Neural progenitor cell (in vitro differentiated cells): ENCODE measurements around the gene USP13. TPM values are rescaled to one million over a fixed set of nuclear protein-coding genes. Genes with fewer than 3 reads are reported as not detected.

ENCODE experiments used
- DNase-seq: peaks from one replicate; pipeline ENCODE4 v3.0.0-alpha.2; 2016; ENCODE audit warnings: low spot score
- H2AFZ ChIP-seq: fragments of 200-600 bp; sonication (generic); replicated peaks from 2 replicates; pipeline ENCODE4 v1.6.1; 2016; ENCODE audit warnings: antibody characterized with exemption
- H3F3A ChIP-seq: fragments of 200-600 bp; sonication (generic); 2 replicates; pipeline ENCODE4 v1.6.1; 2016; ENCODE audit warnings: antibody characterized with exemption, low read depth
- H3K27ac ChIP-seq: fragments of 200-600 bp; sonication (generic); 2 replicates; pipeline ENCODE4 v1.5.1; 2016; ENCODE audit warnings: mild to moderate bottlenecking
- H3K27me3 ChIP-seq: fragments of 200-600 bp; sonication (generic); 2 replicates; pipeline ENCODE4 v1.6.1; 2016; ENCODE audit warnings: mild to moderate bottlenecking, moderate library complexity
- H3K36me3 ChIP-seq: fragments of 200-600 bp; sonication (generic); 2 replicates; pipeline ENCODE4 v1.5.1; 2016
- H3K4me1 ChIP-seq: fragments of 200-600 bp; sonication (generic); 2 replicates; pipeline ENCODE4 v1.6.1; 2016; ENCODE audit warnings: mixed run types
- H3K4me2 ChIP-seq: fragments of 200-600 bp; sonication (generic); 2 replicates; pipeline ENCODE4 v1.6.1; 2016
- H3K4me3 ChIP-seq: fragments of 200-600 bp; sonication (generic); 2 replicates; pipeline ENCODE4 v1.5.1; 2016
- H3K79me2 ChIP-seq: fragments of 200-600 bp; sonication (generic); 2 replicates; pipeline ENCODE4 v1.6.1; 2016; ENCODE audit warnings: low read depth
- H3K9ac ChIP-seq: fragments of 200-600 bp; sonication (generic); 2 replicates; pipeline ENCODE4 v1.6.1; 2016
- H3K9me3 ChIP-seq: fragments of 200-600 bp; sonication (generic); 2 replicates; pipeline ENCODE4 v1.5.1; 2016; ENCODE audit warnings: low read depth
- H4K20me1 ChIP-seq: fragments of 200-600 bp; sonication (generic); 2 replicates; pipeline ENCODE4 v1.6.1; 2016; ENCODE audit warnings: low read depth
- H3K27ac Mint-ChIP-seq: 3 replicates; pipeline ENCODE4 v1.8.0; 2021; ENCODE audit warnings: mixed read lengths
- H3K27me3 Mint-ChIP-seq: 2 replicates; pipeline ENCODE4 v1.8.0; 2022; ENCODE audit warnings: low read depth, mild to moderate bottlenecking, inconsistent platforms, moderate library complexity, mixed read lengths; ENCODE audit not compliant: insufficient read depth
- H3K36me3 Mint-ChIP-seq: 3 replicates; pipeline ENCODE4 v1.8.0; 2021; ENCODE audit warnings: mixed read lengths
- H3K4me1 Mint-ChIP-seq: 3 replicates; pipeline ENCODE4 v1.8.0; 2021; ENCODE audit warnings: mixed read lengths
- H3K4me3 Mint-ChIP-seq: 3 replicates; pipeline ENCODE4 v1.8.0; 2021; ENCODE audit warnings: mild to moderate bottlenecking, moderate library complexity, mixed read lengths
- H3K9me3 Mint-ChIP-seq: 3 replicates; pipeline ENCODE4 v1.8.0; 2020; ENCODE audit warnings: mixed read lengths
- EZH2 ChIP-seq: fragments of 200-600 bp; sonication (generic); IDR thresholded peaks from 2 replicates; pipeline ENCODE4 v1.6.1; 2017; ENCODE audit warnings: antibody characterized with exemption, mild to moderate bottlenecking, moderate library complexity
- EZH2phosphoT487 ChIP-seq: fragments of 200-600 bp; sonication (generic); IDR thresholded peaks from 2 replicates; pipeline ENCODE4 v1.6.1; 2017; ENCODE audit warnings: antibody characterized with exemption
- total RNA-seq: library from RNA; depleted of rRNA; stranded (reverse); fragments of >200 nt; gene quantifications from 2 replicates; pipeline ENCODE4 v1.2.3, GENCODE V29; 2015; ENCODE audit warnings: low replicate concordance
- TF ChIP-seq, protein P1 (sequence below): fragments of 200-600 bp; sonication (generic); IDR thresholded peaks from 2 replicates; pipeline ENCODE4 v1.5.1; 2017; ENCODE audit warnings: antibody characterized with exemption, mild to moderate bottlenecking

USP13 gene
- total RNA-seq, 1 donor from 2014 or later: 17.7 TPM

- Histone ChIP-seq H3K4me2 (no peak overlapping the region), H4K20me1 (no peaks in the 10 kb centered on the region), H3K27me3 (no peaks in the 10 kb centered on the region), H3K4me1 (peaks cover 7% of the 10 kb centered on the region), H3K79me2 (no peaks in the 10 kb centered on the region), H3K27ac (no peak overlapping the region), H2AFZ (no peak overlapping the region), H3K36me3 (no peaks in the 10 kb centered on the region), H3K9me3 (no peaks in the 10 kb centered on the region), H3K9ac (no peak overlapping the region), H3F3A (no peaks in the 10 kb centered on the region), H3K4me3 (no peak overlapping the region)
- no peaks in the 10 kb centered on the region for H3K27me3 Mint-ChIP-seq
- no peak for DNase-seq
- peaks cover 22% of the 10 kb centered on the region for H3K36me3 Mint-ChIP-seq
- no peak overlapping the region for H3K4me3 Mint-ChIP-seq
- no peak overlapping the region for H3K27ac Mint-ChIP-seq
- peaks cover 9% of the 10 kb centered on the region for H3K4me1 Mint-ChIP-seq
- TF ChIP-seq EZH2phosphoT487: no peak
- TF ChIP-seq, protein P1, sequence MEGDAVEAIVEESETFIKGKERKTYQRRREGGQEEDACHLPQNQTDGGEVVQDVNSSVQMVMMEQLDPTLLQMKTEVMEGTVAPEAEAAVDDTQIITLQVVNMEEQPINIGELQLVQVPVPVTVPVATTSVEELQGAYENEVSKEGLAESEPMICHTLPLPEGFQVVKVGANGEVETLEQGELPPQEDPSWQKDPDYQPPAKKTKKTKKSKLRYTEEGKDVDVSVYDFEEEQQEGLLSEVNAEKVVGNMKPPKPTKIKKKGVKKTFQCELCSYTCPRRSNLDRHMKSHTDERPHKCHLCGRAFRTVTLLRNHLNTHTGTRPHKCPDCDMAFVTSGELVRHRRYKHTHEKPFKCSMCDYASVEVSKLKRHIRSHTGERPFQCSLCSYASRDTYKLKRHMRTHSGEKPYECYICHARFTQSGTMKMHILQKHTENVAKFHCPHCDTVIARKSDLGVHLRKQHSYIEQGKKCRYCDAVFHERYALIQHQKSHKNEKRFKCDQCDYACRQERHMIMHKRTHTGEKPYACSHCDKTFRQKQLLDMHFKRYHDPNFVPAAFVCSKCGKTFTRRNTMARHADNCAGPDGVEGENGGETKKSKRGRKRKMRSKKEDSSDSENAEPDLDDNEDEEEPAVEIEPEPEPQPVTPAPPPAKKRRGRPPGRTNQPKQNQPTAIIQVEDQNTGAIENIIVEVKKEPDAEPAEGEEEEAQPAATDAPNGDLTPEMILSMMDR: no peak
- no peak for TF ChIP-seq EZH2
- no peaks in the 10 kb centered on the region for H3K9me3 Mint-ChIP-seq
Measured at GRCh38 chr3:179745079-179745478, 92.2 kb downstream of the USP13 start.

- Histone ChIP-seq H3K4me1 (peaks cover 7% of the 10 kb centered on the region), H3K9me3 (no peaks in the 10 kb centered on the region), H3K4me3 (no peak overlapping the region), H3K27me3 (no peaks in the 10 kb centered on the region), H3K9ac (no peak overlapping the region), H3K79me2 (no peaks in the 10 kb centered on the region), H3K4me2 (no peak overlapping the region), H2AFZ (no peak overlapping the region), H4K20me1 (no peaks in the 10 kb centered on the region), H3K36me3 (no peaks in the 10 kb centered on the region), H3K27ac (no peak overlapping the region), H3F3A (no peaks in the 10 kb centered on the region)
- H3K36me3 Mint-ChIP-seq: peaks cover 21% of the 10 kb centered on the region
- H3K27ac Mint-ChIP-seq: peak overlapping the region; percentile 18
- no peaks in the 10 kb centered on the region for H3K9me3 Mint-ChIP-seq
- H3K4me3 Mint-ChIP-seq: no peak overlapping the region
- H3K27me3 Mint-ChIP-seq: no peaks in the 10 kb centered on the region
- TF ChIP-seq, protein P1: no peak
- no peak for TF ChIP-seq EZH2
- no peak for TF ChIP-seq EZH2phosphoT487
- DNase-seq: no peak
- H3K4me1 Mint-ChIP-seq: peaks cover 9% of the 10 kb centered on the region
Measured at GRCh38 chr3:179745716-179746115, 92.9 kb downstream of the USP13 start.

GRCh38 chr3:179750720-179751328, 98.0 kb downstream of the USP13 start:
- Mint-ChIP-seq H3K4me3 (no peak overlapping the region), H3K9me3 (no peaks in the 10 kb centered on the region), H3K27ac (no peak overlapping the region), H3K36me3 (peaks cover 14% of the 10 kb centered on the region), H3K27me3 (peaks cover 2% of the 10 kb centered on the region), H3K4me1 (no peaks in the 10 kb centered on the region)
- Histone ChIP-seq H3K4me2 (no peak overlapping the region), H3K36me3 (no peaks in the 10 kb centered on the region), H3K4me3 (no peak overlapping the region), H2AFZ (no peak overlapping the region), H3K9ac (no peak overlapping the region), H3F3A (no peaks in the 10 kb centered on the region), H4K20me1 (no peaks in the 10 kb centered on the region), H3K27me3 (no peaks in the 10 kb centered on the region), H3K9me3 (no peaks in the 10 kb centered on the region), H3K4me1 (no peaks in the 10 kb centered on the region), H3K79me2 (no peaks in the 10 kb centered on the region), H3K27ac (no peak overlapping the region)
- peak; percentile 46 for DNase-seq
- TF ChIP-seq, protein P1: peak; percentile 61
- TF ChIP-seq EZH2phosphoT487: no peak
